Activated T-cell treated with anti-CD3 and anti-CD28 coated beads, Interleukin-2, amount 50 U/mL, for 72 hours (primary cell): ENCODE measurements around the gene GRM8. TPM values are rescaled to one million over a fixed set of nuclear protein-coding genes. Genes with fewer than 3 reads are reported as not detected.

Experiments
- ATAC-seq, 2 donors: fragments of 150-1000 bp; cut with Tn5 transposase; replicated peaks in 1 of 2; 2 replicates each; pipeline ENCODE4 v1.10.0; 2021; ENCODE audit warnings: moderate library complexity in 2 of 2, mild to moderate bottlenecking in 1 of 2
- DNase-seq, 2 donors: peaks; one replicate each; pipeline ENCODE4 v3.0.0; 2021 to 2022; ENCODE audit warnings: mixed read lengths in 1 of 2
- H3K27ac Mint-ChIP-seq: one replicate; pipeline ENCODE4 v1.8.0; 2022; ENCODE audit warnings: mild to moderate bottlenecking, moderate library complexity, mixed read lengths
- H3K27me3 Mint-ChIP-seq: one replicate; pipeline ENCODE4 v1.8.0; 2022; ENCODE audit warnings: low read depth, mixed read lengths
- H3K36me3 Mint-ChIP-seq, 2 donors: one replicate each; pipeline ENCODE4 v1.8.0; 2022; ENCODE audit warnings: mixed read lengths in 2 of 2, mild to moderate bottlenecking in 1 of 2; ENCODE audit not compliant: insufficient read depth in 2 of 2
- H3K4me1 Mint-ChIP-seq: one replicate; pipeline ENCODE4 v1.8.0; 2022; ENCODE audit warnings: low read depth, mixed read lengths
- H3K4me3 Mint-ChIP-seq, 2 donors: one replicate each; pipeline ENCODE4 v1.8.0; 2022; ENCODE audit warnings: mild to moderate bottlenecking in 2 of 2, mixed read lengths in 2 of 2, moderate library complexity in 2 of 2
- H3K9me3 Mint-ChIP-seq, 2 donors: one replicate each; pipeline ENCODE4 v1.8.0; 2022; ENCODE audit warnings: mixed read lengths in 2 of 2
- total RNA-seq, 2 donors: library from RNA; stranded (reverse); gene quantifications; one replicate each; pipeline ENCODE4 v1.2.3, GENCODE V29; 2022

Gene GRM8
- total RNA-seq, 2 donors from 2014 or later = not detected

GRCh38 chr7:126442908-126443307, 809.8 kb downstream of the GRM8 start:
- DNase-seq (no peak), ATAC-seq (no peak)
- Mint-ChIP-seq H3K4me1 (no peaks in the 10 kb centered on the region), H3K27me3 (no peaks in the 10 kb centered on the region), H3K4me3 (no peak overlapping the region), H3K9me3 (peaks cover 0 to 2% of the 10 kb centered on the region in 2 donors), H3K36me3 (no peaks in the 10 kb centered on the region), H3K27ac (no peak overlapping the region)

GRCh38 chr7:126441745-126442144, 811.0 kb downstream of the GRM8 start:
- H3K9me3 Mint-ChIP-seq = peaks cover 0 to 2% of the 10 kb centered on the region in 2 donors
- no peak overlapping the region for H3K27ac Mint-ChIP-seq

GRCh38 chr7:126440542-126440941, 812.2 kb downstream of the GRM8 start:
- Mint-ChIP-seq H3K4me3 (no peak overlapping the region), H3K27ac (no peak overlapping the region), H3K4me1 (no peaks in the 10 kb centered on the region), H3K27me3 (no peaks in the 10 kb centered on the region), H3K9me3 (peaks cover 0 to 2% of the 10 kb centered on the region in 2 donors), H3K36me3 (no peaks in the 10 kb centered on the region)
- no peak for DNase-seq
- no peak for ATAC-seq

More at GRCh38 chr7:126441745-126442144, 811.0 kb downstream of the GRM8 start:
- H3K36me3 Mint-ChIP-seq = no peaks in the 10 kb centered on the region
- H3K27me3 Mint-ChIP-seq = no peaks in the 10 kb centered on the region
- no peak overlapping the region for H3K4me3 Mint-ChIP-seq
- DNase-seq = no peak
- H3K4me1 Mint-ChIP-seq = no peaks in the 10 kb centered on the region
- no peak for ATAC-seq

- Mint-ChIP-seq H3K27me3 (no peaks in the 10 kb centered on the region), H3K4me1 (no peaks in the 10 kb centered on the region), H3K4me3 (no peak overlapping the region), H3K36me3 (peaks cover 0 to 2% of the 10 kb centered on the region in 2 donors), H3K9me3 (peaks cover 0 to 8% of the 10 kb centered on the region in 2 donors), H3K27ac (no peak overlapping the region)
- DNase-seq (no peak), ATAC-seq (no peak)
Measured at GRCh38 chr7:126436213-126436868, 816.4 kb downstream of the GRM8 start.

GRCh38 chr7:126426652-126427051, 826.1 kb downstream of the GRM8 start:
- no peak overlapping the region for H3K4me3 Mint-ChIP-seq
- no peak for ATAC-seq
- H3K27me3 Mint-ChIP-seq = no peaks in the 10 kb centered on the region

GRCh38 chr7:126424985-126425384, 827.8 kb downstream of the GRM8 start:
- no peak for DNase-seq
- Mint-ChIP-seq H3K27me3 (no peaks in the 10 kb centered on the region), H3K4me3 (no peak overlapping the region), H3K9me3 (peaks cover 0 to 1% of the 10 kb centered on the region in 2 donors), H3K4me1 (no peaks in the 10 kb centered on the region), H3K27ac (no peak overlapping the region), H3K36me3 (no peaks in the 10 kb centered on the region)
- ATAC-seq = no peak

More at GRCh38 chr7:126426652-126427051, 826.1 kb downstream of the GRM8 start:
- Mint-ChIP-seq H3K4me1 (no peaks in the 10 kb centered on the region), H3K9me3 (peaks cover 0 to 1% of the 10 kb centered on the region in 2 donors), H3K27ac (no peak overlapping the region), H3K36me3 (no peaks in the 10 kb centered on the region)
- no peak for DNase-seq

- H3K9me3 Mint-ChIP-seq = peaks cover 0 to 1% of the 10 kb centered on the region in 2 donors
- no peak overlapping the region for H3K27ac Mint-ChIP-seq
- DNase-seq (no peak), ATAC-seq (no peak)
- H3K36me3 Mint-ChIP-seq = no peaks in the 10 kb centered on the region
- H3K27me3 Mint-ChIP-seq = no peaks in the 10 kb centered on the region
- H3K4me3 Mint-ChIP-seq = no peak overlapping the region
- no peaks in the 10 kb centered on the region for H3K4me1 Mint-ChIP-seq
Measured at GRCh38 chr7:126419047-126419446, 833.7 kb downstream of the GRM8 start.

- Mint-ChIP-seq H3K36me3 (no peaks in the 10 kb centered on the region), H3K4me3 (no peak overlapping the region), H3K27ac (no peak overlapping the region), H3K27me3 (no peaks in the 10 kb centered on the region), H3K9me3 (no peaks in the 10 kb centered on the region), H3K4me1 (no peaks in the 10 kb centered on the region)
- DNase-seq (no peak), ATAC-seq (no peak)
Measured at GRCh38 chr7:126411821-126412383, 840.8 kb downstream of the GRM8 start.

GRCh38 chr7:126411032-126411820, 841.5 kb downstream of the GRM8 start:
- no peaks in the 10 kb centered on the region for H3K36me3 Mint-ChIP-seq
- ATAC-seq (no peak), DNase-seq (no peak)
- H3K27me3 Mint-ChIP-seq = no peaks in the 10 kb centered on the region
- H3K9me3 Mint-ChIP-seq = no peaks in the 10 kb centered on the region
- H3K4me3 Mint-ChIP-seq = no peak overlapping the region
- H3K4me1 Mint-ChIP-seq = no peaks in the 10 kb centered on the region
- no peak overlapping the region for H3K27ac Mint-ChIP-seq

- Mint-ChIP-seq H3K27ac (no peak overlapping the region), H3K4me3 (no peak overlapping the region), H3K36me3 (no peaks in the 10 kb centered on the region), H3K9me3 (peaks cover 0 to 2% of the 10 kb centered on the region in 2 donors), H3K27me3 (no peaks in the 10 kb centered on the region), H3K4me1 (no peaks in the 10 kb centered on the region)
- DNase-seq (no peak), ATAC-seq (no peak)
Measured at GRCh38 chr7:126403040-126403439, 849.7 kb downstream of the GRM8 start.

- Mint-ChIP-seq H3K27ac (no peak overlapping the region), H3K9me3 (peaks cover 1 to 2% of the 10 kb centered on the region in 2 donors), H3K36me3 (no peaks in the 10 kb centered on the region), H3K27me3 (no peaks in the 10 kb centered on the region), H3K4me3 (no peak overlapping the region), H3K4me1 (no peaks in the 10 kb centered on the region)
- DNase-seq (no peak), ATAC-seq (no peak)
Measured at GRCh38 chr7:126401918-126402317, 850.8 kb downstream of the GRM8 start.

- ATAC-seq = no peak
Measured at GRCh38 chr7:126398851-126399529, 853.8 kb downstream of the GRM8 start.

GRCh38 chr7:126398285-126398684, 854.5 kb downstream of the GRM8 start:
- Mint-ChIP-seq H3K4me1 (no peaks in the 10 kb centered on the region), H3K9me3 (peaks cover 7% of the 10 kb centered on the region in 2 donors), H3K36me3 (no peaks in the 10 kb centered on the region), H3K4me3 (no peak overlapping the region), H3K27ac (no peak overlapping the region), H3K27me3 (no peaks in the 10 kb centered on the region)
- no peak for DNase-seq
- no peak for ATAC-seq

More at GRCh38 chr7:126398851-126399529, 853.8 kb downstream of the GRM8 start:
- no peak for DNase-seq
- H3K27ac Mint-ChIP-seq = no peak overlapping the region
- H3K27me3 Mint-ChIP-seq = no peaks in the 10 kb centered on the region
- no peaks in the 10 kb centered on the region for H3K36me3 Mint-ChIP-seq
- no peaks in the 10 kb centered on the region for H3K4me1 Mint-ChIP-seq
- peaks cover 5 to 6% of the 10 kb centered on the region in 2 donors for H3K9me3 Mint-ChIP-seq
- no peak overlapping the region for H3K4me3 Mint-ChIP-seq
